ENCODE results near the gene KRT84.

Gene KRT84

DNA sequence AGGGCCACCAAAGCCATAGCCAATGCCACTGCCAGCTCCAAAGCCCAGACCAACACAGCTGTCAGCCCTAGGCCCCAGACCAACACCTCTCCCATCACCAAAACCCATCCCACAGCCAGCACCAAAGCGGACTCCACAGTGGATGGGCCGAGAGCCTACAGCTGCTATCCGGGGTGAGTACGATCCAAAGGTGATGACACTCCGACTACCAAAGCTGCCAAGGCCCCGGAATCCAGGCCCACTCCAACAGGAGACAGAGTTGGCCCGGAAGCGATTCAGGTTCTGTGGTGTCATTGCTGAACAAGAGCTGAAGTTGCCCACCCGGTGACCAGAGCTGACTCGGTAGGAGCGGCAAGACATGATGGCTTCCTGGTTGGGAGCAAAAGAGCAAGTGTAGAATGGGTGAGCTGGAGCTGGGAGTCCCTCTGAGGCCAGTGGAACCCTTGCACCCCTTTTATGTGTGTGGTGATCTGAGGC lies at the start of gene KRT84:
Gene KRT84, minus strand, starts transcription at position 427 of the 477 bp plus-strand sequence. Its CDS starts 67 bp downstream, at position 360.
- no peak for DNase-seq (ENCODE audit: low spot score)

DNA sequence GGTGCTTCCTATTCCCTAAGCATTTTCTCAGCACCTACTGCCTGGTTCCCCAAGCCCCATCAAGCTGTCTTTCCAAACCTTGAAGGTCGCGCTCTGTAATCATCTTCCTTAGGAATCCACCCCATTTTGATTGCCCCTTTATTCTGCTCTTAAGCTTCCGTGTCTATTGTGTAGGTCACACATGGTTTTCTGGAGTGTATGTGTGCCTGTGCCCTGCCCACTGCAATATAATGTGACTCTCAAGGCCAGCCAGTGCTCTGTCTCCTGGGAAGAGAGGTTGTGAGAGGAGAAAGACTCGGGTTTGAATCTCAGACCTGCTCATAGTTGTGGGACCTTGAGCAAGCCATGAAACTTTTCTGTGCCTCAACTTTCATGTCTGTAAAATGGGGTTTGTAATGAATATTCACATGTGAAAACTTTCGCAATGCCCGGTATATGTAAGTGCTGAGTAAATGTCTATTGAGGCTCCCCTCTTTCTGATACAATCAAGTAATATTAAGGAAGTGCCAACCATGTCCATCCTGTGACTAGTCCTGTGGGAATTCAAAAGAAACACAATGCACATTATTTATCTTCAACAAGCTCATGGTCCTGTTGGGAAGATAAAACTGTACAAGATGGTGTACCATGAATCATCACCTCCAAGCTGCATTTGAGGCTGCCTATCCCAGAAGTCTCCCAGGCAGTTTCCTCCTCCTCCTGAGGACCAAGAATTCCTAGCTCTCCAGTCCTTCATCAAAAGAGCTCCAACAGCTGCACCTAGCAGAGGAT lies 49.5 kb upstream of the KRT84 start:
- no peak for DNase-seq (ENCODE audit: low spot score)

- no peak for DNase-seq (ENCODE audit: low spot score)
These were observed 48.8 kb upstream of the KRT84 start, which contains the start of gene KRT75 for GRCh38 chr12:52434081-52434733. TSS of gene KRT75 (minus strand) at chr12:52434371. CDS start at chr12:52434304, 67 bp downstream.

DNA sequence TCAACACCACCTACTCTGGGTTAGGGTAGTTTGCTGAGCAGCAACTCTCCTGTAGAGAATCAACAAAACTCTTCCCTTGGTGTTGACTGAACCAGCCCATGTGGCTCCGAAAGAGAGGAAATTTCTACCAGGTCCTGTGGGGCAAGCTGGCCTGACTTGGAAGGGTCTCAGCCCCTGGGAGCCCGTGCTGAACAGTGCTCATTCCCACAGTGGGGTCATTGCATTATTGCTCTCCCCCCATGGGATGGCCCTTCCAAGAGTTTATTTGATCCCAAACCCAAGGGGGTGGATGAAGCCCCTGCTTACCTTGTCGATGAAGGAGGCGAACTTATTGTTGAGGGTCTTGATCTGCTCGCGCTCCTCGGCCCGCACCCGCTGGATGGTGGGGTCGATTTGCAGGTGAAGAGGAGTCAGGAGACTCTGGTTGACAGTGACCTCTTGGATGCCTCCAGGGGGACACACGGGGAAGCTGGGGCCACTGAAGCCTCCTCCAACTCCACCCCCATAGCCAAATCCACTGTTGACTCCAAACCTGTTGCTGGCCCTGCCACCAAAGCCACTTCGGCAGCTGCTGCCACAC lies 48.1 kb upstream of the KRT84 start:
- no peak for DNase-seq (ENCODE audit: low spot score)

DNA sequence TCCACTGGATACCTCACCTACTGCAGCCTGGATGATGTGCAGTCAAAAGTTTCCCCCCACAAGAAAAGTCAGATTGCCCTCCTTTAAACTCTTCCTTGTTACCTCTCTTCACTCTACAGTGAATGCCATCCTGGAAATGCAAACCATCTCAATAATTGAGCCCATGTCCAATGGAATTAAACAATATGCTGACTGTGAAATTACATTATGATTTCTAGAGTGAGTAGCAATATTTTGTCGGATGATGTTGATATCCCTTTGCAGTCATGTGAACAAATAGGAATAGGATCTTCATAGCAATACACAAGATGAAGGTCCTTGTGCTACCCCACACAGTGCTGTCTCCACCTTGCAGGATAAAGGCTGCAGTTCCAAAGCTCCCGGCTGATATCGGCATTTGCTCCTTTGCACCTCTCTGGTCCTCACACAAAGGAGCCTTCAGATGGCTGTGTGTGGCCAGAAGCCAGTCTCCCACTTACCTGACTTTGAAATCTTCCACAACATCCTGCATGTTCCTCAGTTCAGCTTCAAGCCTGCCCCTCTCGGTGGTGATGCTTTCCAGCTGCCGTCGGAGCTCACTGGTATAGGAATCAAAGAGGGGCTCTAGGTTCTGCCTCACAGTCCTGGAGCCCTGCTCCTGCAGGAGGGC lies 47.2 kb upstream of the KRT84 start:
- DNase-seq (ENCODE audit: low spot score): no peak

GRCh38 chr12:52428121-52428520 lies 42.7 kb upstream of the KRT84 start:
- no peak for DNase-seq (ENCODE audit: low spot score)

GRCh38 chr12:52427083-52427482 lies 41.6 kb upstream of the KRT84 start:
- DNase-seq (ENCODE audit: low spot score): no peak

- DNase-seq (ENCODE audit: low spot score): no peak
These were observed 40.6 kb upstream of the KRT84 start for GRCh38 chr12:52426034-52426433.

GRCh38 chr12:52425466-52425865 lies 40.0 kb upstream of the KRT84 start:
- no peak for DNase-seq (ENCODE audit: low spot score)

- no peak for DNase-seq (ENCODE audit: low spot score)
These were observed 38.4 kb upstream of the KRT84 start for GRCh38 chr12:52423661-52424500.

- DNase-seq (ENCODE audit: low spot score): no peak
These were observed 37.6 kb upstream of the KRT84 start for GRCh38 chr12:52423035-52423434.

- no peak for DNase-seq (ENCODE audit: low spot score)
These were observed 34.2 kb upstream of the KRT84 start for GRCh38 chr12:52419656-52420055.

GRCh38 chr12:52418576-52419110 lies 33.2 kb upstream of the KRT84 start:
- DNase-seq (ENCODE audit: low spot score): no peak

DNA sequence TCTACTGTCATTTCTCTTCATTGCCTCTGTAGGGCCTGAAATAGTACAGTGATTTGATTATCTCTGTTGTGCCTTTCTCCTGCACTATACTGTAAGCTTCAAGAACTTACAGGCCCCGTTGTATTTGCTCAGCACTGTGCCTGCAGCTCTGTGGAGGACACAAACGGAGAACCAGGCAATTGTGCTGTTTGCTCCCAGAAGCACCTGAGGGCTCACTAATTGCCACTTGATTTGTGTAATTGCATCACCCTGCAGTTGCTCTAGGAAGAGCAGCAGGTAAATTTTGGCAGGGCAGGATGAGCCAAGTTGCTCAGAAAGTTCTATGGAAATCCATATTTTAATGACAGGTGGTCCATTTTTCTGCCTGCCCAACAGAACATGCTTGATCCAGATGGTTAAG lies 32.3 kb upstream of the KRT84 start:
- DNase-seq (ENCODE audit: low spot score): no peak

- no peak for DNase-seq (ENCODE audit: low spot score)
These were observed 31.3 kb upstream of the KRT84 start for GRCh38 chr12:52416795-52417194.

DNA sequence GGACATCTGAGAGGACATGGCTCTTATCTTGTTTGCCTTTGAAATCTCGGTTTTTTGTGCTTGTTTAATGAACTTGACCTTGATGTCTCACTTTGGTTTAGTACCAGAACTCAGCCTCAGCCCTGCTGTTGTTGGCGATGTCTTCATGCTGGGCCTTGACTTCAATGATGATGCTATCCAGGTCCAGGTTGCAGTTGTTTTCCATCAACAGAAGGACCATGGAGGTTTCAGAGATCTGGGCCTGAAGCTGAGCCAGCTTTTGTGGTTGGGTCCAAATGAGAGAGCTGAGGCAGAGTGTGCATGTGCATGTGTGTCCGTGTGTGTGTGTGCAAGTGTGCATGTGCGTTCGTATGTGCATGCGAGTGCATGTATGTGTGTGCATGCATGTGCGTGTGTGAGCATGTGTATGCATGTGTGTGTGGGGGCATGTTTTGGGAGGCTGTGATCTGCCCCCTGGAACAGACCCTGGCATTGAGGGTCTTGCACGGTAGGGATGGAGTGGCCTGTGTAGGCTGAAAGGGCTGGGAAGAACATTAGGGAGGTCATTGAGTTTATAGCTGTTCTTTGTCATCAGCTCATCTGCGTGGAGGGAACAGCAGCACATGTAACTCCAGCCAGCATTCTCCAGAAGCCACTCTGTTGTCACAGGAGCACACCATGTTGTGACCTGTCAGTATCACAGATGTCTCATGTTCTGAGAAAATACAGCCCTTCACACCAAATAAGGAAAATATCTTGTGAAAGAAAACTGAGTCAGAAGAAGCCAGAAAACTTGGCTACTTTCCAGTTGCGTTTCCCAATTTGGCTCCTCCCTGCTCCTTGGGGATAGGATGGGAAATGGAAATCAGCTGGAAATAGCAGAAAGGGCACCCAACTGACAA lies 30.7 kb upstream of the KRT84 start:
- DNase-seq (ENCODE audit: low spot score): no peak

DNA sequence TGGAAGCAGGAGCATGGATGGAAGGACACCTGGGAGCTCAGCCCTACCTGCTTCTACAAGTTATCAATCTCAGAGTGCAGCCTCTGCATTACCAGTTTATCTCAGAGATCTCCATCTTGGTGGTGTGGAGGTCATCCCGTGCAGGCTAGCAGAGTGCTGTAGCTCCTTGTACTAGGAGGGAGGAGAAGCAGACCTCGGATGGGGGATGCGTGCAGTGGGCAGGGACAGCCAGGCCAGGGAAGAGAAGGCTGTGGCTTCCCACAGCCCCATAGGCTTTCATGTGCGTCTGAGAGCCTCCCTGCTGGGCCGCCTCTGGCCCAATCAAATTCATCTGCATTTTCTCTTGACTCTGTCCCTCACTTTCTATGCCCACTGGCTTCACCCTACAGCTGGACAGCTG lies 29.5 kb upstream of the KRT84 start:
- no peak for DNase-seq (ENCODE audit: low spot score)

- no peak for DNase-seq (ENCODE audit: low spot score)
These were observed 28.4 kb upstream of the KRT84 start for GRCh38 chr12:52413782-52414345.

GRCh38 chr12:52413202-52413601 lies 27.8 kb upstream of the KRT84 start:
- DNase-seq (ENCODE audit: low spot score): no peak

DNA sequence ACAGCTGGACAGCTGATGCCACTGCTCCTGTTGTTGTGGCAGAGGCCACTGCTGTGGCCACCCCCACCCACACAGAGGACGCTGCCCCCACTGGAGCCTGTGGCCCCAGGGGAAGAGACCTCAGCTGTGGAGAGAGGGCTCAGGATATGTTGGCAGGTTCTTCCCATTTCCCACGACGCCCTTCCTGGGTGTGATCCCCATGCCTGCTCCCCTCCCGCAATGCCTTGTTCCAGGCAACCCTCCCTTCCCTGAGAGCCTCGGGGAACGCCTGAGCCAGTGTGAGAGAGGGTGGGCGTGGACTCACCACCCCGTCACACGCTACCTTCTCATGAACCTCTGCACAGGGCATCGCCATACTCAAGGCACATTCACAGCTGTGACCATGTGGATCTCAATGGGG lies 26.4 kb upstream of the KRT84 start:
- DNase-seq (ENCODE audit: low spot score): no peak
